ENCODE data around the gene APOF. TPM values are rescaled to one million over a fixed set of nuclear protein-coding genes. Genes with fewer than 3 reads are reported as not detected.

Gene APOF
- total and polyA plus RNA-seq, 2 of the 13 experiments (the other 11 are each of a cell fraction or from before 2014, with no cell fraction given): 3.3 to 23.9 TPM

DNA sequence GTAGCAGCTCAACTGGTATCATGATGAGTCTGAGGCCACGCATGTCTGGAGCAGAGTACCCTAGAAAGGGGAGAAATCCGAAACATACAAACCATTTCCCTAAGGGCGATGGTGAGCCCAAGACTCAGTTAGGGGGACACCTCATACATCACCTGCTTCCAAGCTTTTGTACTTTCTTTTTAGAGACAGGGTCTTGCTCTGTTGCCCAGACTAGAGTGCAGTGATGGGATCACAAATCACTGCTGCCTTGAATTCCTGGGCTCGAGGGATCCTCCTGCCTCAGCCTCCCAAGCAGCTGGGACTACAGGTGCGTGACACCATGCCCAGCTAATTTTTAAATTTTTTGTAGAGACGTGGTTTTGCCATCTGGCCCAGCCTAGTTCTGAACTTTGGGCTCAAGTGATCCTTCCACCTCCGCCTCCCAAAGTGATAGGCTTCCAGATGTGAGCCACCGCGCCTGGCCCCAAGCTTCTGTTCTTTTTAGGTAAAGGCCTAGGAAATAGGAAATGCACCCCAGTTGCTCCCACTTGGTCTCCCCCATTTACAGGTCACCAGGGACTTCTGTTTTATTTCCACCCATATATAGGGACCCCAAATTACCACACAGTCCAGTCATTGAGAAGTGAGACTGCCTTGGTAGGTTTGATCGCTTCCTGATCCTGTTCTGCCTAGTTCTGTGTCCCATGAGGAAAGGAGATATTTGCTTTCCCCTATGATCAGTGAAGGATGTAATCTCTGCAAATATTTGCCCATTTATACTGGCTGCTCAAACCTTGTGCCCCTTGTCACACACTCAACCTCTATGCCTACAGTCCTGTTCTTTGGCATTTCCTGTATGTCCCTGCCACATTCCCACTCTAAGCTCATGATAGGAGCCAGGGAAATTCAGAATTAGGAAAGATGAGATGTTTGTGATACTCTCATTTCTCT, at the start of gene APOF (continued):
- TF ChIP-seq KDM4B (CRISPR knock-in tag; IDR thresholded peaks at IDR 0.05) (no peak), ZNF572 (CRISPR knock-in tag; IDR thresholded peaks at IDR 0.05) (0 out of 2 replicates have a peak, but pooled peaks have one; percentile 27), PITX1 (CRISPR knock-in tag; IDR thresholded peaks at IDR 0.05) (peak; percentile 98), YEATS4 (CRISPR knock-in tag; IDR thresholded peaks at IDR 0.05; ENCODE audit: borderline replicate concordance) (peak; percentile 44; the same call in 1 of the 2 replicates), ZSCAN29 (CRISPR knock-in tag; conservative IDR thresholded peaks at IDR 0.05) (0 out of 2 replicates have a peak, but pooled peaks have one; percentile 42), AHDC1 (CRISPR knock-in tag; IDR thresholded peaks at IDR 0.05; ENCODE audit: borderline replicate concordance) (peak; percentile 69; the same call in 1 of the 2 replicates), KMT2A (CRISPR knock-in tag; IDR thresholded peaks at IDR 0.05) (peak; percentile 45; the same call in 1 of the 2 replicates), ZSCAN20 (CRISPR knock-in tag; IDR thresholded peaks at IDR 0.05; ENCODE audit: borderline replicate concordance) (no peak), EP300 (IDR thresholded peaks at IDR 0.05; ENCODE audit: low read depth in 2 of 2, low read length in 2 of 2) (peak in 1 of 2 experiments; percentile 80; a peak in 2 of 4 replicates), EP300 (CRISPR knock-in tag; IDR thresholded peaks at IDR 0.05; ENCODE audit: borderline replicate concordance) (peak; percentile 51; the same call in 1 of the 2 replicates), ARNT2 (CRISPR knock-in tag; IDR thresholded peaks at IDR 0.05; ENCODE audit: low read depth) (no peak), TEAD3 (CRISPR knock-in tag; optimal IDR thresholded peaks at IDR 0.05; ENCODE audit: borderline replicate concordance) (peak; percentile 90), ZBTB7B (CRISPR knock-in tag; IDR thresholded peaks at IDR 0.05) (no peak), ZFY (CRISPR knock-in tag; IDR thresholded peaks at IDR 0.05) (no peak), SOX13 (IDR thresholded peaks at IDR 0.05) (no peak), SOX13 (CRISPR knock-in tag; conservative IDR thresholded peaks at IDR 0.05 in 1 of 2, IDR thresholded peaks at IDR 0.05 in 1 of 2) (peak in 1 of 2 experiments; percentile 67; a peak in 1 of 4 replicates)
- TF ChIP-seq, protein P1, sequence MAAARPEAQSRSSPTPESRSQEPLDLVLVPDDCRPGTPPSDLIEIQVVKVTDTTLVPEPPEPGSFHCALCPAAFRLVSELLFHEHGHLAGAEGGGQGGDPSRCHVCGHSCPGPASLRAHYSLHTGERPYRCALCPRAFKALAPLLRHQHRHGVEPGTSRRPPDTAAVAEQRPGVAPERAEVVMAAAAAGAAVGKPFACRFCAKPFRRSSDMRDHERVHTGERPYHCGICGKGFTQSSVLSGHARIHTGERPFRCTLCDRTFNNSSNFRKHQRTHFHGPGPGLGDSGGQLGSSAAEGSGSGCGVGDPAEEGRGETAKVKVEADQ (CRISPR knock-in tag; IDR thresholded peaks at IDR 0.05; ENCODE audit: borderline replicate concordance): no peak
- TF ChIP-seq, protein P2, sequence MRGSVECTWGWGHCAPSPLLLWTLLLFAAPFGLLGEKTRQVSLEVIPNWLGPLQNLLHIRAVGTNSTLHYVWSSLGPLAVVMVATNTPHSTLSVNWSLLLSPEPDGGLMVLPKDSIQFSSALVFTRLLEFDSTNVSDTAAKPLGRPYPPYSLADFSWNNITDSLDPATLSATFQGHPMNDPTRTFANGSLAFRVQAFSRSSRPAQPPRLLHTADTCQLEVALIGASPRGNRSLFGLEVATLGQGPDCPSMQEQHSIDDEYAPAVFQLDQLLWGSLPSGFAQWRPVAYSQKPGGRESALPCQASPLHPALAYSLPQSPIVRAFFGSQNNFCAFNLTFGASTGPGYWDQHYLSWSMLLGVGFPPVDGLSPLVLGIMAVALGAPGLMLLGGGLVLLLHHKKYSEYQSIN (CRISPR knock-in tag; IDR thresholded peaks at IDR 0.05; ENCODE audit: borderline replicate concordance): no peak
- TF ChIP-seq, protein P3, sequence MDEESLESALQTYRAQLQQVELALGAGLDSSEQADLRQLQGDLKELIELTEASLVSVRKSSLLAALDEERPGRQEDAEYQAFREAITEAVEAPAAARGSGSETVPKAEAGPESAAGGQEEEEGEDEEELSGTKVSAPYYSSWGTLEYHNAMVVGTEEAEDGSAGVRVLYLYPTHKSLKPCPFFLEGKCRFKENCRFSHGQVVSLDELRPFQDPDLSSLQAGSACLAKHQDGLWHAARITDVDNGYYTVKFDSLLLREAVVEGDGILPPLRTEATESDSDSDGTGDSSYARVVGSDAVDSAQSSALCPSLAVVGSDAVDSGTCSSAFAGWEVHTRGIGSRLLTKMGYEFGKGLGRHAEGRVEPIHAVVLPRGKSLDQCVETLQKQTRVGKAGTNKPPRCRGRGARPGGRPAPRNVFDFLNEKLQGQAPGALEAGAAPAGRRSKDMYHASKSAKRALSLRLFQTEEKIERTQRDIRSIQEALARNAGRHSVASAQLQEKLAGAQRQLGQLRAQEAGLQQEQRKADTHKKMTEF (CRISPR knock-in tag; IDR thresholded peaks at IDR 0.05): 0 out of 2 replicates have a peak, but pooled peaks have one; percentile 25
